Embryonic facial prominence (tissue), 1 donor: ENCODE data around the gene IRF7.

Experiments
- DNase-seq: peaks from one replicate; pipeline ENCODE4 v3.0.0-alpha.2; 2016; ENCODE audit errors: extremely low spot score

Gene IRF7

DNA sequence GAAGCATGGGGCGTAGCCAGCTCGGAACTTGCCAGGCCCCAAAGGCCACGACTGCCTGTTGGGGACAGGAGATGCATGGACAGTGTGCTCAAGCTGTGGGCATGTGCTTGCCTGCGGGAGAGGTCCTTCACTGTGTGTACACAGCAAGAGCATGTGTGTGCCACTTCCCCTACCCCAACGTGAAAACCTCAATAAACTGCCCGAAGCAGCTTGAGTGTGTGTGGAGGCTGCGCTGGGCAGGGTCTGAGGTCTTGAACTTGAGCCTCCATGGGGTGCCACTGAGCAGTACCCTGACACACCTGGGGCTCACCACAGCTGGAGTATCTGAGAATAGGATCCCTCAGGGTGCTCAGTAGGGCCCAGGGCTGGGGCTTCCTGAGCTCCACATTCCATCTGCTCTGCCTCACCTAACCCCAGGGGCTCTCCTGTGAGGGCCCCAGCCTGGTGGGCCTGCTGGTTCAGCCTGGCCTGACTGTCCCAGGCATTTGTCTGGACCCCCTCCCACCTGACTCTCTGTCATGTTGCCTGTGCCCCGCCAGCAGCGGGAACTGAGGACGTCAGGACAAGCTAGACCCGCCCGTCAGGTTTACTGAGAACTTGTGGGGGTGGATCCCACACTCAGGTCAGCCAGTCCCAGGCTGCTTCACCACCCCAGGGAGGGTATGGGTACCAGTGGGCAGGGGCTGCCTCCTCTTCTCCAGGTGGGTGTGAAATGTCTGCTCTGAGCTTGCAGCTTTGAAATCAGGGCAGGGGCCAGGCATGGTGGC lies 51.8 kb downstream of the IRF7 start:
- DNase-seq: no peak

- DNase-seq: no peak
Observed at GRCh38 chr11:563066-563811, 52.5 kb downstream of the IRF7 start.
